Transverse colon (tissue), 3 donors: ENCODE data around the gene INO80B.

ENCODE experiments used
- CTCF ChIP-seq, 5 experiments: fragments of 200-600 bp in 3 of 5; fragments of 450-650 bp in 2 of 5; sonication (generic) in 3 of 5; IDR thresholded peaks; 1 replicate in 2 of 5; 2 replicates in 3 of 5; pipeline ENCODE4 v1.5.1; 2016 to 2017; ENCODE audit warnings: antibody characterized with exemption in 5 of 5, inconsistent platforms in 3 of 5, mild to moderate bottlenecking in 2 of 5, moderate library complexity in 1 of 5
- EP300 ChIP-seq: sonication (generic); formaldehyde crosslinking; IDR thresholded peaks from one replicate; pipeline ENCODE4 v1.6.1; 2017; ENCODE audit warnings: antibody characterized with exemption, low read depth
- POLR2A ChIP-seq: fragments of 450-650 bp; IDR thresholded peaks from one replicate; pipeline ENCODE4 v1.6.1; 2016; ENCODE audit warnings: antibody characterized with exemption, mild to moderate bottlenecking, moderate library complexity

- TF ChIP-seq CTCF (IDR thresholded peaks at IDR 0.05) (no peak), POLR2A (no peak), EP300 (no peak)
Measured at GRCh38 chr2:74427551-74427950, 27.3 kb upstream of the INO80B start.
